Left cardiac atrium (tissue), 4 donors: ENCODE results near the gene GID8. TPM values are rescaled to one million over a fixed set of nuclear protein-coding genes. Genes with fewer than 3 reads are reported as not detected.

Experiments used
- ATAC-seq, 2 donors: fragments of 200-7000 bp; cut with Tn5 transposase; one replicate each; pipeline ENCODE4 v1.9.1; 2020; ENCODE audit warnings: mild to moderate bottlenecking in 2 of 2, moderate library complexity in 2 of 2
- DNase-seq: peaks from one replicate; pipeline ENCODE4 v3.0.0-alpha.2; 2020
- intact Hi-C, 2 donors: fragments of 100-400 bp; cut with DNase I; formaldehyde crosslinking; loops; one replicate each; pipeline versions ENCODE4 v1.14.1 to v1.15.1; 2022 to 2023
- total RNA-seq, 2 donors: library from RNA; stranded (reverse); fragmentation: NEBNext Ultra II Directional; extraction: Animal tissue kit (Norgen Biotek cat#: 25700); gene quantifications; one replicate each; pipeline ENCODE4 v1.2.1, GENCODE V29; 2021
- donor health status: DM: no; HTN: yes; CAD: no.
- donor health status: DM: no; HTN: yes; CAD: no; lungs with severe emphysema.
- donor health status: DM: yes; HTN: yes; CAD: no.
- donor health status: Dilated cardiomyopathy.

Gene GID8
- total RNA-seq, 2 donors from 2014 or later, result 16.8 to 20.2 TPM

- no peak for ATAC-seq
- DNase-seq, result no peak
- intact Hi-C loops, result no loop called here
Observed at GRCh38 chr20:62991196-62991807, 53.4 kb downstream of the GID8 start.

- ATAC-seq (no peak), DNase-seq (no peak)
- intact Hi-C loops, result no loop called here
Observed at GRCh38 chr20:62991863-62992262, 53.9 kb downstream of the GID8 start.

GRCh38 chr20:62993856-62994494 lies 56.0 kb downstream of the GID8 start:
- intact Hi-C loops, result no loop called here
- no peak for DNase-seq
- ATAC-seq, result no peak

GRCh38 chr20:62994869-62995281 lies 56.9 kb downstream of the GID8 start:
- intact Hi-C loops, result no loop called here
- DNase-seq, result no peak
- ATAC-seq, result no peak

GRCh38 chr20:62995481-62995880 lies 57.5 kb downstream of the GID8 start:
- intact Hi-C loops, result no loop called here
- DNase-seq (no peak), ATAC-seq (no peak)

GRCh38 chr20:62995898-62996595 lies 58.1 kb downstream of the GID8 start:
- intact Hi-C loops, result no loop called here
- ATAC-seq (no peak), DNase-seq (no peak)

- ATAC-seq (no peak), DNase-seq (no peak)
- intact Hi-C loops, result no loop called here
Observed at GRCh38 chr20:62996596-62996982, 58.6 kb downstream of the GID8 start.

- ATAC-seq, result no peak
- DNase-seq, result no peak
- intact Hi-C loops, result no loop called here
Observed at GRCh38 chr20:62997417-62998035, 59.6 kb downstream of the GID8 start.

Other genes starting within 250 kb of the GID8 start
- gene NTSR1, start 229.3 kb upstream of the GID8 start, total RNA-seq, result not detected
- gene MRGBP, start 141.7 kb upstream of the GID8 start, total RNA-seq, result 1 to 10 TPM; 8.9 TPM
- gene OGFR, start 133.3 kb upstream of the GID8 start, total RNA-seq, result 10 to 100 TPM; 23.3 to 23.6 TPM
- gene COL9A3, start 121.1 kb upstream of the GID8 start, total RNA-seq, result 1 to 10 TPM; 4.0 to 4.7 TPM
- 1 to 10 TPM; 6.4 to 8.4 TPM for gene TCFL5, start 76.3 kb upstream of the GID8 start, total RNA-seq
- gene DIDO1, start 11.6 kb upstream of the GID8 start, total RNA-seq, result 10 to 100 TPM; 33.8 to 39.1 TPM
- gene SLC17A9, start 14.6 kb downstream of the GID8 start, total RNA-seq, result 1 to 10 TPM; 2.1 to 5.7 TPM
- not detected for gene BHLHE23, start 68.8 kb downstream of the GID8 start, total RNA-seq